ENCODE data around the gene IFT57.

- TF ChIP-seq MEIS1 (CRISPR knock-in tag; IDR thresholded peaks at IDR 0.05; ENCODE audit: borderline replicate concordance) (no peak), ZNF18 (tag by site-specific recombination; IDR thresholded peaks at IDR 0.05) (no peak), CTCF (tag by site-specific recombination; IDR thresholded peaks at IDR 0.05) (no peak), TCF7L2 (IDR thresholded peaks at IDR 0.05; ENCODE audit: borderline replicate concordance, low read depth, low read length) (no peak), YY1 (tag by site-specific recombination; IDR thresholded peaks at IDR 0.05) (no peak), ZNF596 (tag by site-specific recombination; IDR thresholded peaks at IDR 0.05) (no peak), KLF1 (tag by site-specific recombination; IDR thresholded peaks at IDR 0.05) (no peak)
These were observed 31.9 kb downstream of the IFT57 start for GRCh38 chr3:108190346-108190745.

All from HEK293 (cell line).